H9 (cell line): ENCODE data around the gene ESRRB. TPM values are rescaled to one million over a fixed set of nuclear protein-coding genes. Genes with fewer than 3 reads are reported as not detected.
A peak's percentile ranks its signal among the peaks of the same experiment; 100 is the strongest.

ENCODE experiments used
- DNase-seq: peaks from one replicate; pipeline ENCODE4 v3.0.0-alpha.2; 2017
- H2AFZ ChIP-seq: one replicate; pipeline ENCODE4 v1.6.1; 2013; ENCODE audit warnings: mild to moderate bottlenecking, low read length, control low read depth, moderate library complexity
- H2AK5ac ChIP-seq: 2 replicates; pipeline ENCODE4 v1.6.1; 2013; ENCODE audit warnings: low read length, control low read depth, mixed read lengths; ENCODE audit not compliant: insufficient read length
- H2BK120ac ChIP-seq: one replicate; pipeline ENCODE4 v1.6.1; 2013; ENCODE audit warnings: low read depth, mild to moderate bottlenecking, low read length, control low read depth, inconsistent platforms; ENCODE audit not compliant: poor library complexity, severe bottlenecking
- H2BK12ac ChIP-seq: 2 replicates; pipeline ENCODE4 v1.6.1; 2013; ENCODE audit warnings: low read length, control low read depth, mixed read lengths, low read depth; ENCODE audit not compliant: insufficient read length
- H2BK15ac ChIP-seq: 2 replicates; pipeline ENCODE4 v1.6.1; 2013; ENCODE audit warnings: low read depth, low read length, control low read depth
- H2BK20ac ChIP-seq: one replicate; pipeline ENCODE4 v1.6.1; 2013; ENCODE audit warnings: low read depth, mild to moderate bottlenecking, low read length, control low read depth, inconsistent platforms; ENCODE audit not compliant: poor library complexity, severe bottlenecking
- H2BK5ac ChIP-seq: 2 replicates; pipeline ENCODE4 v1.6.1; 2013; ENCODE audit warnings: low read length, control low read depth, mixed read lengths; ENCODE audit not compliant: insufficient read length
- H3K14ac ChIP-seq: 2 replicates; pipeline ENCODE4 v1.6.1; 2013; ENCODE audit warnings: low read length, control low read depth; ENCODE audit not compliant: insufficient read depth
- H3K18ac ChIP-seq: 2 replicates; pipeline ENCODE4 v1.6.1; 2013; ENCODE audit warnings: low read depth, mild to moderate bottlenecking, mixed read lengths, low read length, control low read depth; ENCODE audit not compliant: insufficient read length
- H3K23ac ChIP-seq: 2 replicates; pipeline ENCODE4 v1.6.1; 2013; ENCODE audit warnings: low read length, control low read depth, mixed read lengths, low read depth; ENCODE audit not compliant: insufficient read length
- H3K23me2 ChIP-seq: 2 replicates; pipeline ENCODE4 v1.6.1; 2013; ENCODE audit warnings: low read depth, mild to moderate bottlenecking, mixed read lengths, low read length, control low read depth; ENCODE audit not compliant: insufficient read length, poor library complexity, severe bottlenecking
- H3K27ac ChIP-seq: 2 replicates; pipeline ENCODE4 v1.5.1; 2013; ENCODE audit warnings: low read length, control low read depth, mixed read lengths, low read depth; ENCODE audit not compliant: insufficient read length
- H3K27me3 ChIP-seq: 2 replicates; pipeline ENCODE4 v1.6.1; 2013; ENCODE audit warnings: low read length, control low read depth, inconsistent platforms; ENCODE audit not compliant: insufficient read depth
- H3K4ac ChIP-seq: 2 replicates; pipeline ENCODE4 v1.6.1; 2013; ENCODE audit warnings: low read depth, mild to moderate bottlenecking, control low read depth, inconsistent platforms, low read length, moderate library complexity
- H3K4me1 ChIP-seq: 2 replicates; pipeline ENCODE4 v1.6.1; 2013; ENCODE audit warnings: low read length, control low read depth, inconsistent platforms; ENCODE audit not compliant: insufficient read depth
- H3K4me2 ChIP-seq: 2 replicates; pipeline ENCODE4 v1.6.1; 2013; ENCODE audit warnings: low read length, control low read depth, mixed read lengths; ENCODE audit not compliant: insufficient read length, insufficient read depth
- H3K56ac ChIP-seq: 2 replicates; pipeline ENCODE4 v1.6.1; 2013; ENCODE audit warnings: low read depth, mild to moderate bottlenecking, mixed read lengths, low read length, control low read depth; ENCODE audit not compliant: insufficient read length
- H3K79me1 ChIP-seq: 2 replicates; pipeline ENCODE4 v1.6.1; 2013; ENCODE audit warnings: low read depth, mild to moderate bottlenecking, moderate library complexity, low read length, control low read depth, inconsistent platforms; ENCODE audit not compliant: insufficient read depth, poor library complexity, severe bottlenecking
- H3K79me2 ChIP-seq: 2 replicates; pipeline ENCODE4 v1.6.1; 2013; ENCODE audit warnings: low read length, control low read depth, inconsistent platforms; ENCODE audit not compliant: insufficient read depth
- H3K9ac ChIP-seq: 2 replicates; pipeline ENCODE4 v1.6.1; 2013; ENCODE audit warnings: low read length, control low read depth, mixed read lengths; ENCODE audit not compliant: insufficient read length; ENCODE audit errors: extremely low read depth
- H3K9me3 ChIP-seq: one replicate; pipeline ENCODE4 v1.6.1; 2013; ENCODE audit warnings: low read depth, low read length, inconsistent platforms; ENCODE audit not compliant: control insufficient read depth
- H3T11ph ChIP-seq: one replicate; pipeline ENCODE4 v1.6.1; 2013; ENCODE audit warnings: mild to moderate bottlenecking, low read length, control low read depth, inconsistent platforms
- H4K20me1 ChIP-seq: one replicate; pipeline ENCODE4 v1.6.1; 2013; ENCODE audit not compliant: control insufficient read depth, insufficient read length, insufficient read depth
- H4K5ac ChIP-seq: 2 replicates; pipeline ENCODE4 v1.6.1; 2013; ENCODE audit warnings: low read depth, mild to moderate bottlenecking, mixed read lengths, low read length, control low read depth; ENCODE audit not compliant: insufficient read length
- H4K8ac ChIP-seq: replicated peaks from 2 replicates; pipeline ENCODE4 v1.6.1; 2013; ENCODE audit warnings: low read length, control low read depth, mixed read lengths, low read depth; ENCODE audit not compliant: insufficient read length
- H4K91ac ChIP-seq: 2 replicates; pipeline ENCODE4 v1.6.1; 2013; ENCODE audit warnings: low read depth, mild to moderate bottlenecking, moderate library complexity, mixed read lengths, low read length, control low read depth; ENCODE audit not compliant: insufficient read length
- H3K27ac Mint-ChIP-seq, 3 experiments: 2 replicates in 2 of 3; 3 replicates in 1 of 3; pipeline ENCODE4 v1.8.0; 2020 to 2021; ENCODE audit warnings: mixed read lengths in 3 of 3, mild to moderate bottlenecking in 1 of 3, moderate library complexity in 1 of 3
- H3K27me3 Mint-ChIP-seq: 2 replicates; pipeline ENCODE4 v1.8.0; 2021; ENCODE audit warnings: low read depth, mild to moderate bottlenecking, moderate library complexity, mixed read lengths
- H3K36me3 Mint-ChIP-seq, 3 experiments: 2 replicates in 2 of 3; 3 replicates in 1 of 3; pipeline ENCODE4 v1.8.0; 2020 to 2021; ENCODE audit warnings: low read depth in 3 of 3, mixed read lengths in 3 of 3; ENCODE audit not compliant: insufficient read depth in 1 of 3
- H3K4me1 Mint-ChIP-seq, 2 experiments: 2 replicates each; pipeline ENCODE4 v1.8.0; 2020; ENCODE audit warnings: mixed read lengths in 2 of 2
- H3K4me3 Mint-ChIP-seq, 2 experiments: 2 replicates in 1 of 2; 3 replicates in 1 of 2; pipeline ENCODE4 v1.8.0; 2020 to 2021; ENCODE audit warnings: mild to moderate bottlenecking in 2 of 2, mixed read lengths in 2 of 2, moderate library complexity in 1 of 2
- H3K9me3 Mint-ChIP-seq, 2 experiments: 2 replicates in 1 of 2; 3 replicates in 1 of 2; pipeline ENCODE4 v1.8.0; 2020; ENCODE audit warnings: mild to moderate bottlenecking in 2 of 2, mixed read lengths in 2 of 2, moderate library complexity in 1 of 2
- CTCF ChIP-seq: fragments of 200-600 bp; sonication (generic); conservative IDR thresholded peaks from 3 replicates; pipeline ENCODE4 v1.8.0; 2021; ENCODE audit warnings: antibody characterized with exemption, mild to moderate bottlenecking
- WGBS: extraction: QIAGEN DNeasy Blood & Tissue Kit; methylation state at CpG from one replicate; pipeline ENCODE4 v1.1.7; 2013; ENCODE audit warnings: missing lambda C conversion rate, low lambda C conversion rate, mixed read lengths; ENCODE audit not compliant: insufficient read length; ENCODE audit errors: extremely low coverage; 5-methylcytosine and 5-hydroxymethylcytosine counted together
- total RNA-seq: library from RNA; stranded (reverse); gene quantifications from 2 replicates; pipeline ENCODE4 v1.2.1, GENCODE V29; 2021

Gene ESRRB
- total RNA-seq, 1 experiment from 2014 or later, result 0.11 TPM

- Histone ChIP-seq H2BK15ac (no peak overlapping the region), H3K27ac (no peak overlapping the region), H3K4ac (no peak overlapping the region), H2BK12ac (no peak overlapping the region), H3K18ac (no peak overlapping the region), H3K79me2 (no peaks in the 10 kb centered on the region), H4K20me1 (no peaks in the 10 kb centered on the region), H3K79me1 (no peaks in the 10 kb centered on the region), H2BK120ac (no peak overlapping the region), H4K8ac (no peak overlapping the region), H3K4me2 (no peak overlapping the region), H3K23ac (no peak overlapping the region), H3K9ac (no peak overlapping the region), H3K23me2 (peaks cover 15% of the 10 kb centered on the region), H3K14ac (no peak overlapping the region), H4K91ac (no peak overlapping the region), H3K27me3 (peaks cover 34% of the 10 kb centered on the region), H2AFZ (no peak overlapping the region), H3K9me3 (no peaks in the 10 kb centered on the region), H3K56ac (no peak overlapping the region), H3K4me1 (peaks cover 4% of the 10 kb centered on the region; the same call in 1 of the 2 replicates), H2AK5ac (no peak overlapping the region), H2BK5ac (no peak overlapping the region), H2BK20ac (no peak overlapping the region), H3T11ph (no peak overlapping the region), H4K5ac (no peak overlapping the region)
- peak; percentile 37; the same call in 2 of the 3 replicates for TF ChIP-seq CTCF
- H3K36me3 Mint-ChIP-seq, result no peaks in the 10 kb centered on the region
- no peak for DNase-seq
- no peak overlapping the region for H3K27ac Mint-ChIP-seq
- H3K4me1 Mint-ChIP-seq, result peaks cover 11 to 17% of the 10 kb centered on the region in 2 experiments
- no peak overlapping the region for H3K4me3 Mint-ChIP-seq
- WGBS, result no CpG with 5 or more reads among the region's 3 CpGs
- peaks cover 77% of the 10 kb centered on the region for H3K27me3 Mint-ChIP-seq
- H3K9me3 Mint-ChIP-seq, result peaks cover 0 to 3% of the 10 kb centered on the region in 2 experiments; a peak in 1 of 5 replicates
These were observed 2.5 kb upstream of the ESRRB start for GRCh38 chr14:76373456-76373855.
